GM12878 (cell line): Measurements from ENCODE around the gene RORB. TPM values are rescaled to one million over a fixed set of nuclear protein-coding genes. Genes with fewer than 3 reads are reported as not detected.

Experiments
- ATAC-seq: fragments of 200-7000 bp; cut with Tn5 transposase; 3 replicates; pipeline ENCODE4 v1.9.1; 2020; ENCODE audit warnings: mild to moderate bottlenecking, moderate library complexity
- BruUV-seq: library from RNA; stranded (reverse); fragments of 400-500 nt; replicated peaks from 2 replicates; lab custom pipeline; 2021; lab: Mats Ljungman, UMichigan
- CTCF ChIA-PET: fragments of 300-600 bp; sonication (Branson Sonifier 250); formaldehyde crosslinking; extraction: SDS; loops from one replicate; lab custom pipeline; 2021; ENCODE audit warnings: inconsistent platforms; lab: Yijun Ruan, JAX
- POLR2A ChIA-PET: fragments of 350-600 bp; formaldehyde crosslinking; extraction: SDS; loops from one replicate; lab custom pipeline; 2021; ENCODE audit warnings: inconsistent platforms; lab: Charles Lee
- RAD21 ChIA-PET: fragments of 300-600 bp; sonication (Branson Sonifier 250); formaldehyde crosslinking; loops from one replicate; lab custom pipeline; 2023; ENCODE audit warnings: antibody characterized with exemption; ENCODE audit not compliant: unreplicated experiment; lab: Charles Lee
- SMC1A ChIA-PET: fragments of 300-600 bp; sonication (Branson Sonifier 250); formaldehyde crosslinking; loops from one replicate; lab custom pipeline; 2023; ENCODE audit not compliant: unreplicated experiment, uncharacterized antibody; lab: Charles Lee
- DNase-seq: peaks from one replicate; pipeline ENCODE4 v3.0.0-alpha.2; 2011; ENCODE audit warnings: low read depth, low spot score
- FAIRE-seq: peaks from 3 replicates; lab custom pipeline; 2011; peaks lifted over from hg19 to GRCh38; lab: Jason Lieb, UNC
- H2AFZ ChIP-seq: 2 replicates; pipeline ENCODE4 v1.6.0; 2011; ENCODE audit warnings: low read depth, low read length, control low read depth; ENCODE audit not compliant: control insufficient read depth
- H3K27ac ChIP-seq: 2 replicates; pipeline ENCODE4 v1.5.1; 2011; ENCODE audit warnings: control low read depth; ENCODE audit not compliant: control insufficient read depth, insufficient read depth
- H3K27me3 ChIP-seq, 2 experiments: replicated peaks in 1 of 2; 2 replicates each; pipeline versions ENCODE4 v1.6.0 to v1.6.1; 2011; ENCODE audit warnings: low read length in 1 of 2; ENCODE audit not compliant: control insufficient read depth in 2 of 2, insufficient read depth in 2 of 2
- H3K36me3 ChIP-seq, 2 experiments: 2 replicates each; pipeline ENCODE4 v1.5.1; 2011; ENCODE audit warnings: low read length in 1 of 2; ENCODE audit not compliant: control insufficient read depth in 2 of 2, insufficient read depth in 2 of 2
- H3K4me1 ChIP-seq: 2 replicates; pipeline ENCODE4 v1.6.1; 2011; ENCODE audit warnings: mild to moderate bottlenecking, low read length, moderate library complexity, mixed read lengths; ENCODE audit not compliant: control insufficient read depth, insufficient read depth
- H3K4me2 ChIP-seq: 2 replicates; pipeline ENCODE4 v1.6.0; 2011; ENCODE audit warnings: control low read depth; ENCODE audit not compliant: control insufficient read depth, insufficient read depth
- H3K4me3 ChIP-seq: fragments of 200-600 bp; sonication (generic); 2 replicates; pipeline ENCODE4 v1.5.1; 2016
- H3K79me2 ChIP-seq: 2 replicates; pipeline ENCODE4 v1.6.0; 2011; ENCODE audit warnings: low read length; ENCODE audit not compliant: control insufficient read depth, insufficient read depth
- H3K9ac ChIP-seq: 2 replicates; pipeline ENCODE4 v1.8.0; 2011; ENCODE audit warnings: low read length, control low read depth, mixed read lengths; ENCODE audit not compliant: control insufficient read depth, insufficient read depth
- H3K9me3 ChIP-seq: replicated peaks from 3 replicates; pipeline ENCODE4 v1.5.1; 2011; ENCODE audit warnings: mild to moderate bottlenecking, low read length; ENCODE audit not compliant: control insufficient read depth, insufficient read depth
- H4K20me1 ChIP-seq: 2 replicates; pipeline ENCODE4 v1.6.0; 2011; ENCODE audit not compliant: control insufficient read depth, insufficient read depth
- BCLAF1 ChIP-seq: fragments of 450-650 bp; IDR thresholded peaks from 2 replicates; pipeline ENCODE4 v1.6.1; 2017; ENCODE audit warnings: antibody characterized with exemption, mild to moderate bottlenecking, moderate library complexity
- CUX1 ChIP-seq: IDR thresholded peaks from 2 replicates; pipeline ENCODE4 v1.6.1; 2012; ENCODE audit warnings: improper control_type of control experiment, low read depth, low read length; ENCODE audit not compliant: insufficient replicate concordance
- GABPA ChIP-seq: IDR thresholded peaks from 2 replicates; pipeline ENCODE4 v1.6.1; 2014; ENCODE audit warnings: antibody characterized with exemption, low read depth, mild to moderate bottlenecking, inconsistent platforms
- HDGF ChIP-seq: fragments of 450-650 bp; IDR thresholded peaks from 2 replicates; pipeline ENCODE4 v1.6.1; 2016; ENCODE audit warnings: antibody characterized with exemption
- MTA3 ChIP-seq: IDR thresholded peaks from 2 replicates; pipeline ENCODE4 v1.6.1; 2012; ENCODE audit warnings: low read length, inconsistent platforms, borderline replicate concordance
- NKRF ChIP-seq: fragments of 450-650 bp; conservative IDR thresholded peaks from 2 replicates; pipeline ENCODE4 v1.6.1; 2017; ENCODE audit warnings: mild to moderate bottlenecking, moderate library complexity
- SP1 ChIP-seq: IDR thresholded peaks from one replicate; pipeline ENCODE4 v1.6.1; 2011; ENCODE audit warnings: low read depth, low read length
- ZBED1 ChIP-seq: IDR thresholded peaks from 2 replicates; pipeline ENCODE4 v1.6.1; 2016; ENCODE audit warnings: borderline replicate concordance
- ZZZ3 ChIP-seq: IDR thresholded peaks from 2 replicates; pipeline ENCODE4 v1.6.1; 2011; ENCODE audit warnings: low read depth; ENCODE audit not compliant: control insufficient read depth, insufficient read length
- WGBS: methylation state at CpG from one replicate; pipeline ENCODE4 v1.1.6; 2016; ENCODE audit warnings: low lambda C conversion rate; ENCODE audit not compliant: insufficient replicate concordance, insufficient coverage; ENCODE audit errors: missing lambda C conversion rate; 5-methylcytosine and 5-hydroxymethylcytosine counted together
- in situ Hi-C: fragments of 300-500 bp; cut with MboI; formaldehyde crosslinking; loops from 9 replicates; pipeline ENCODE4 v1.14.3; 2018; ENCODE audit warnings: mixed read lengths
- intact Hi-C: fragments of 100-400 bp; cut with micrococcal nuclease; formaldehyde crosslinking; loops from one replicate; pipeline ENCODE4 v1.14.2; 2022; ENCODE audit not compliant: unreplicated experiment
- polyA plus RNA-seq, 11 experiments: library from polyadenylated mRNA; depleted of rRNA in 4 of 11; unstranded in 6 of 11; stranded (reverse) in 5 of 11; fragments of >200 nt; fragmentation: Nextera tagmentation in 4 of 11; fragmentation: Illumina TruSeq in 1 of 11; extraction: Ambion mirVana in 4 of 11; extraction: Trizol in 1 of 11; gene quantifications; 1 replicate in 1 of 11; 2 replicates in 10 of 11; pipeline versions ENCODE4 v1.2.1 to v1.2.3, GENCODE V29; 2011 to 2016; ENCODE audit warnings: inconsistent platforms in 2 of 11, missing spikeins in 2 of 11, low read depth in 1 of 11
- total RNA-seq, 4 experiments: library from RNA; depleted of rRNA in 3 of 4; stranded (reverse); fragments of >200 nt in 3 of 4; fragmentation: Illumina TruSeq in 1 of 4; extraction: Trizol in 1 of 4; gene quantifications; 2 replicates each; pipeline versions ENCODE4 v1.2.1 to v1.2.3, GENCODE V29; 2013 to 2021

The RORB gene
- total and polyA plus RNA-seq, 10 of the 15 experiments (the other 5 are each of a cell fraction or from before 2014, with no cell fraction given) = under 0.01 to 0.01 TPM; not detected in 8

- ATAC-seq (no peak), FAIRE-seq (no peak), DNase-seq (no peak)
- Histone ChIP-seq H3K9ac (no peak overlapping the region), H3K27me3 (peaks cover under 1 to 18% of the 10 kb centered on the region in 2 experiments), H3K27ac (no peak overlapping the region), H3K9me3 (no peaks in the 10 kb centered on the region), H3K36me3 (no peaks in the 10 kb centered on the region), H3K4me2 (no peak overlapping the region), H3K79me2 (no peaks in the 10 kb centered on the region), H2AFZ (no peak overlapping the region), H3K4me1 (no peaks in the 10 kb centered on the region; the same call in 1 of the 2 replicates), H4K20me1 (no peaks in the 10 kb centered on the region), H3K4me3 (no peak overlapping the region)
- TF ChIP-seq GABPA (no peak), MTA3 (no peak), SP1 (no peak), HDGF (no peak), NKRF (no peak), ZZZ3 (no peak), CUX1 (no peak), ZBED1 (no peak), BCLAF1 (no peak)
- ChIA-PET RAD21 (no interaction called here), POLR2A (no interaction called here), CTCF (no interaction called here), SMC1A (no interaction called here)
- intact Hi-C loops (loop anchor here (10.0 kb wide), 1 partner anchor 250 kb away; no protein-coding TSS in a partner anchor), in situ Hi-C loops (no loop called here)
- no TSS peak for BruUV-seq
- 4% methylated on average over 1 of the region's 1 CpG for WGBS
Measured at GRCh38 chr9:74494490-74494889, 2.6 kb upstream of the RORB start.
